C4-2B (cell line): ENCODE results near the gene GPR158.
A peak's percentile ranks its signal among the peaks of the same experiment; 100 is the strongest.

Source experiments
- H3K27ac ChIP-seq: fragments of 450-650 bp; 2 replicates; pipeline ENCODE4 v1.5.1; 2017
- ZFX ChIP-seq: fragments of 450-650 bp; IDR thresholded peaks from 2 replicates; pipeline ENCODE4 v1.6.1; 2017
- TF ChIP-seq, protein P1 (sequence below): fragments of 450-650 bp; conservative IDR thresholded peaks from 2 replicates; pipeline ENCODE4 v1.5.1; 2017; ENCODE audit warnings: mild to moderate bottlenecking

The GPR158 gene

DNA sequence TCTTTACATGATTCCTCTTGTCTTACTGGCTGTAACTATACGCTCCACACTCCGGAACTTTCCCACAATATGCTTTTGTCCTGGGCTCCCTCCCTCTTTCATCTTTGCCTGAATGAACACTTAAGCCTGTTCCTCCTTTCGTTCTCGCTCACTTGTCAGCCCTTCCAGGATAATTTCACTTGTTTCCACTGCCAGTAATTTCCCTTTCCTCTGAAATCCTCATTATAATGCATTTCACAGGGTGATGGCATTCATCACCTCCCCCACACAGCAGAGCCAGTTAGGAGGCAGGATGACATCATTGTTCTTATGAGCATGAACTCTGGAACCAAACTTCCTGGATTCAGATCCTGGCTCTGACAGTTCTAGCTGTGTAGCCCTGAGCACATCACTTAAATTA lies 372.6 kb downstream of the GPR158 start:
- no peak overlapping the region; the same call in 1 of the 2 replicates for H3K27ac ChIP-seq
- TF ChIP-seq ZFX, result no peak
- TF ChIP-seq, protein P1, sequence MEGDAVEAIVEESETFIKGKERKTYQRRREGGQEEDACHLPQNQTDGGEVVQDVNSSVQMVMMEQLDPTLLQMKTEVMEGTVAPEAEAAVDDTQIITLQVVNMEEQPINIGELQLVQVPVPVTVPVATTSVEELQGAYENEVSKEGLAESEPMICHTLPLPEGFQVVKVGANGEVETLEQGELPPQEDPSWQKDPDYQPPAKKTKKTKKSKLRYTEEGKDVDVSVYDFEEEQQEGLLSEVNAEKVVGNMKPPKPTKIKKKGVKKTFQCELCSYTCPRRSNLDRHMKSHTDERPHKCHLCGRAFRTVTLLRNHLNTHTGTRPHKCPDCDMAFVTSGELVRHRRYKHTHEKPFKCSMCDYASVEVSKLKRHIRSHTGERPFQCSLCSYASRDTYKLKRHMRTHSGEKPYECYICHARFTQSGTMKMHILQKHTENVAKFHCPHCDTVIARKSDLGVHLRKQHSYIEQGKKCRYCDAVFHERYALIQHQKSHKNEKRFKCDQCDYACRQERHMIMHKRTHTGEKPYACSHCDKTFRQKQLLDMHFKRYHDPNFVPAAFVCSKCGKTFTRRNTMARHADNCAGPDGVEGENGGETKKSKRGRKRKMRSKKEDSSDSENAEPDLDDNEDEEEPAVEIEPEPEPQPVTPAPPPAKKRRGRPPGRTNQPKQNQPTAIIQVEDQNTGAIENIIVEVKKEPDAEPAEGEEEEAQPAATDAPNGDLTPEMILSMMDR, result no peak

- no peak overlapping the region for H3K27ac ChIP-seq
- TF ChIP-seq, protein P1, result no peak
- no peak for TF ChIP-seq ZFX
Measured at GRCh38 chr10:25552283-25552919, 377.6 kb downstream of the GPR158 start.

DNA sequence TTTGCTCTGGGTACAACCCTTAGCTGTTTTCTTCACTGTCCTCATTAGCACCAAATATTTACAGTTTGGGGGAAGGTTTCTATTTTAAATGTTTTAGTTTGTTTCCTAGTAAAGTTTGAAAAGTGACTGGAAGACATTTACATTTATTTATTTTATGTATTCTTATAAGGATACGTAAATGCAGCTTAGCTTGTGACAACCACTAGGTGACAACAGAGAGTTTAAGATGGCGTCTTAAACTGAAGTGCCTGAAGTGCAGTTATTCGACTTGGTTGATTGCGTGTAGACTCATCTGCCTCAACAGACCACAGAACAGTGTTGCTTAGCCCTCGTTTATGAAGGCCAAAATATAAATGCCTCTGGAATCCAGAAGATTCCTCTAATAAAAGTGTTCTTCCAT lies 381.1 kb downstream of the GPR158 start:
- TF ChIP-seq ZFX, result no peak
- TF ChIP-seq, protein P1, result peak; percentile 37
- no peak overlapping the region for H3K27ac ChIP-seq

DNA sequence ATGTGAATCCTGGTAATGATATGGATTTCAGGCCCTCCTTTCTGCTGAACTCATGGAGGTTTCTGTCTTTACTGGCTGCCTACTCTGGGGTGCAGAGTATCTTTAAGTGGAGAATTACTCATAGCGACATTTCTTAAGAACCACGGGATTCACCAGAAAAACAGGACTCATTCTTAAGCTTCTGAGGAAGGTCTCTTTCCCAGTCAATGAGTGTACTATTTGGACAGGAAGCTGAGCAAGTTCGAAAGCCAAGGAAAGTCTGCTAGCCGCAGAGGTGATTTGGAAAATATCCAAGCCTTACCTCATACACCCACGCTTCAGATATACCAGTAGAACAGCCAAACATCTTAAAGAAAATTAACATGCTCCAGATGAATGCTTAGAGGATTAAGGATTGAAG lies 381.7 kb downstream of the GPR158 start:
- no peak overlapping the region for H3K27ac ChIP-seq
- no peak for TF ChIP-seq ZFX
- TF ChIP-seq, protein P1, result no peak

- no peak overlapping the region for H3K27ac ChIP-seq
- no peak for TF ChIP-seq ZFX
- TF ChIP-seq, protein P1, result no peak
Measured at GRCh38 chr10:25557136-25557535, 382.3 kb downstream of the GPR158 start.

GRCh38 chr10:25561758-25562157 lies 387.0 kb downstream of the GPR158 start:
- H3K27ac ChIP-seq, result no peak overlapping the region
- TF ChIP-seq, protein P1, result no peak
- TF ChIP-seq ZFX, result no peak

DNA sequence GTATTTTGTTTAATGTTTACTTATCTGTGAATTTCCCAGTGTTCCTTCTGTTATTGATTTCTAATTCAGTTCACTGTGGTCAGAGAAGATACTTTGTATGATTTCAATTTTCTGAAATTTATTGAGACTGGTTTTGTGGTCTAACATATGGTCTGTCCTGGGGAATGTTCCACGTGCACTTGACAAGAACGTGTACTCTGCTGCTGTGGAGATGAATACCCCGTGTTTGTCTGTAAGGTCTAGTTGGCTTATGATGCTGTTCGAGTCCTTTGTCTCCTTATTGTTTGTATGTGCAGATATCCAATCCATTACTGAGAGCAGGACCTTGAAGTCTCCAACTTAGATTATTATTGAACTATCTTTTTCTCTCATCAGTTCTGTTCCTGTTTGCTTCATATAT lies 387.7 kb downstream of the GPR158 start:
- H3K27ac ChIP-seq, result no peak overlapping the region
- TF ChIP-seq, protein P1, result no peak
- TF ChIP-seq ZFX, result no peak
